Heart right ventricle (tissue), 16 donors: ENCODE data around the gene MMD. TPM values are rescaled to one million over a fixed set of nuclear protein-coding genes. Genes with fewer than 3 reads are reported as not detected.
A peak's percentile ranks its signal among the peaks of the same experiment; 100 is the strongest.

ENCODE experiments used
- ATAC-seq, 8 donors: fragments of 200-7000 bp; cut with Tn5 transposase; one replicate each; pipeline ENCODE4 v1.9.1; 2020; ENCODE audit warnings: mild to moderate bottlenecking in 8 of 8, moderate library complexity in 8 of 8, moderate number of reproducible peaks in 1 of 8
- DNase-seq, 2 donors: peaks; one replicate each; pipeline ENCODE4 v3.0.0-alpha.2; 2020
- H3K27ac ChIP-seq, 10 donors: fragments of 200-600 bp; sonication (generic) in 2 of 10; one replicate each; pipeline versions ENCODE4 v1.5.0 to v1.8.0; 2020 to 2022; ENCODE audit warnings: mild to moderate bottlenecking in 3 of 10
- H3K27me3 ChIP-seq, 7 donors: fragments of 200-600 bp; one replicate each; pipeline ENCODE4 v1.8.0; 2021 to 2022; ENCODE audit warnings: mild to moderate bottlenecking in 2 of 7
- H3K36me3 ChIP-seq, 9 donors: fragments of 200-600 bp; sonication (generic) in 1 of 9; one replicate each; pipeline versions ENCODE4 v1.5.0 to v1.8.0; 2020 to 2022; ENCODE audit warnings: mild to moderate bottlenecking in 2 of 9
- H3K4me1 ChIP-seq, 9 donors: fragments of 200-600 bp; sonication (generic) in 1 of 9; one replicate each; pipeline versions ENCODE4 v1.5.0 to v1.8.0; 2020 to 2022; ENCODE audit warnings: mild to moderate bottlenecking in 4 of 9
- H3K4me3 ChIP-seq, 10 donors: fragments of 200-600 bp; sonication (generic) in 2 of 10; one replicate each; pipeline versions ENCODE4 v1.5.0 to v1.8.0; 2020 to 2022; ENCODE audit warnings: mild to moderate bottlenecking in 7 of 10, moderate library complexity in 2 of 10
- H3K9me3 ChIP-seq, 11 donors: fragments of 200-600 bp in 10 of 11; sonication (generic) in 2 of 11; one replicate each; pipeline versions ENCODE4 v1.5.0 to v1.8.0; 2013 to 2022; ENCODE audit warnings: mild to moderate bottlenecking in 2 of 11, control low read depth in 1 of 11, moderate library complexity in 1 of 11
- WGBS, 2 donors: extraction: QIAGEN DNeasy Blood & Tissue Kit; methylation state at CpG; one replicate each; pipeline ENCODE4 v1.1.7; 2013; ENCODE audit warnings: inconsistent platforms in 1 of 2; 5-methylcytosine and 5-hydroxymethylcytosine counted together
- intact Hi-C, 10 donors: fragments of 100-400 bp; cut with DNase I; formaldehyde crosslinking; loops; one replicate each; pipeline versions ENCODE4 v1.11.1 to v1.14.2; 2022
- polyA plus RNA-seq, 2 donors: library from polyadenylated mRNA; stranded (reverse); fragments of 200-250 nt; gene quantifications; one replicate each; pipeline ENCODE4 v1.2.3, GENCODE V29; 2013
- total RNA-seq, 10 donors: library from RNA; stranded (reverse); fragmentation: NEBNext Ultra II Directional in 3 of 10; extraction: Animal tissue kit (Norgen Biotek cat#: 25700) in 3 of 10; gene quantifications; one replicate each; pipeline versions ENCODE4 v1.2.1 to v1.2.4, GENCODE V29; 2021 to 2023
- TF ChIP-seq, protein P1 (sequence below), 9 donors: fragments of 200-600 bp; sonication (generic) in 2 of 9; IDR thresholded peaks; one replicate each; pipeline versions ENCODE4 v1.5.0 to v1.8.0; 2021 to 2022; ENCODE audit warnings: antibody characterized with exemption in 9 of 9, mild to moderate bottlenecking in 5 of 9, moderate library complexity in 1 of 9
- donor health status: Arrhythmogenic right ventricular cardiomyopathy.
- donor health status: ischemic (EF 13 %, LVEDD 7.1; RV severe dilation, severe dysfunction).
- donor health status: healthy with polysubstance abuse.
- donor health status: DM: no; HTN: yes; CAD: no.
- donor health status: DM: no; HTN: no; CAD: no.
- donor health status: ischemic (EF 25% LVEDD 6.9; RV normal size, moderate dysfunction).
- donor health status: ischemic (EF 25% LVEDD 5.7; RV mildly dilated, moderate dysfunction).
- donor health status: healthy.
- donor health status: DM: yes; HTN: yes; CAD: no.
- donor health status: Ischemic cardiomyopathy.
- donor health status: ischemic (EF 35%, LVEDD 5.7; RV mildly dilated, moderate dysfunction).
- donor health status: nonischemic (EF 11% LVEDD 7.7; RV severe dilation, severe dysfunction).
- donor health status: DM: yes; HTN: yes; CAD: no.
- donor health status: PGD.
- donor health status: ischemic (EF 29% LVEDD 5.4; RV normal size, mild dysfunction).
- donor health status: nonischemic (EF 23%, LVEDD 6.1; RV moderate dilation, normal function).

MMD gene
- total and polyA plus RNA-seq, 12 donors, result 6.4 to 20.8 (median 10.4) TPM

DNA sequence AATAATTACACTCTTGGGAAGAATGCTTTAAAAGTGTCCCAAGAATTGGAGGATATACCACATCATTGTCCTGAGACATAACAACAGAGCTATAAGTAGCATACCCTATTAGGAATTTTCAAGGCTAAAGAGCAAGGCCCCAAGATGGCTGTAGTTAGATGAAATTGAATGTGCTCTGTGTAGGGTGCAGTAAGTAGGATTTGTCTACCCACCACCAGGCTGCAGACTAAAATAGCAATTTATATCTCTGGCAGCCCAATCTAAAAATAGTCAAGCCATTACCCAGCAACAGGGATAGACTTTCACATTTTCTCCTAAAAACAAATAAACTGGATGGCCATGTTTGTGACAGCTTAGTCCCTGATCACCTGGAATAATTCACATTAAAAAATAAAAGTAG is 5.6 kb downstream of the MMD start:
- peak overlapping the region; percentile 17 to 82 (median 72) for H3K27ac ChIP-seq
- intact Hi-C loops, result loop anchor here in 4 of 10 donors (5.0 to 10.0 kb wide), 3 partner anchors 96 to 339 kb away; partner anchors contain the start of genes SMIM36 (in 3 of the 4) and PCTP (in 1 of the 4)
- ATAC-seq (peak in 7 of 8 donors; percentile 43 to 82 (median 75)), DNase-seq (no peak)
- H3K36me3 ChIP-seq, result peaks cover 0 to 32% (median 4%) of the 10 kb centered on the region in 9 donors
- peaks cover under 1 to 51% (median 35%) of the 10 kb centered on the region in 9 donors for H3K4me1 ChIP-seq
- TF ChIP-seq, protein P1, sequence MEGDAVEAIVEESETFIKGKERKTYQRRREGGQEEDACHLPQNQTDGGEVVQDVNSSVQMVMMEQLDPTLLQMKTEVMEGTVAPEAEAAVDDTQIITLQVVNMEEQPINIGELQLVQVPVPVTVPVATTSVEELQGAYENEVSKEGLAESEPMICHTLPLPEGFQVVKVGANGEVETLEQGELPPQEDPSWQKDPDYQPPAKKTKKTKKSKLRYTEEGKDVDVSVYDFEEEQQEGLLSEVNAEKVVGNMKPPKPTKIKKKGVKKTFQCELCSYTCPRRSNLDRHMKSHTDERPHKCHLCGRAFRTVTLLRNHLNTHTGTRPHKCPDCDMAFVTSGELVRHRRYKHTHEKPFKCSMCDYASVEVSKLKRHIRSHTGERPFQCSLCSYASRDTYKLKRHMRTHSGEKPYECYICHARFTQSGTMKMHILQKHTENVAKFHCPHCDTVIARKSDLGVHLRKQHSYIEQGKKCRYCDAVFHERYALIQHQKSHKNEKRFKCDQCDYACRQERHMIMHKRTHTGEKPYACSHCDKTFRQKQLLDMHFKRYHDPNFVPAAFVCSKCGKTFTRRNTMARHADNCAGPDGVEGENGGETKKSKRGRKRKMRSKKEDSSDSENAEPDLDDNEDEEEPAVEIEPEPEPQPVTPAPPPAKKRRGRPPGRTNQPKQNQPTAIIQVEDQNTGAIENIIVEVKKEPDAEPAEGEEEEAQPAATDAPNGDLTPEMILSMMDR (IDR thresholded peaks at IDR 0.05), result peak in 6 of 9 donors; percentile 6 to 35 (median 27)
- no peaks in the 10 kb centered on the region for H3K27me3 ChIP-seq
- H3K4me3 ChIP-seq, result no peak overlapping the region
- H3K9me3 ChIP-seq, result no peaks in the 10 kb centered on the region

DNA sequence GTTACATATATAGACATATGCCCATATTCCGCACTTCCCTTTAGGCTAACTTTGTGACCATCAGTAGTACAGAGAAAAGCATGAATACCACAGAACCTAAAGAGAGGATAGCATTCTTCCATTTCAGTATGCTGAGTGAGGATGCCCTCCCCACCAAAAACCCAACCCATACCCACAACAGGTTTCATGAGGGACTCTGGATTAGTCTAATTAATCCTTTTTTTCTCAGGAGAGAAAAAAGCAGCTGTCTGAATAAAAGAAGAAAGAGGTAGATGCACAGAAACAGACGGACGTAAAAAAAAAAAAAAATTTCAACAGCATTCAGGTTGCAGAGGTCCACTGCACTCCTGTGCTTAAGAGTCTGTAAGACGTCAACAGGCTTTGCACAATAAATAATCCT is 6.7 kb downstream of the MMD start:
- ATAC-seq (no peak), DNase-seq (no peak)
- H3K36me3 ChIP-seq, result peaks cover 0 to 43% (median 12%) of the 10 kb centered on the region in 9 donors
- peak overlapping the region in 6 of 10 donors; percentile 62 to 82 (median 76) for H3K27ac ChIP-seq
- peaks cover 0 to 49% (median 28%) of the 10 kb centered on the region in 9 donors for H3K4me1 ChIP-seq
- TF ChIP-seq, protein P1 (IDR thresholded peaks at IDR 0.05), result no peak
- no peak overlapping the region for H3K4me3 ChIP-seq
- WGBS, 2 donors, result 75 to 83% methylated on average over 4 of the region's 4 CpGs
- intact Hi-C loops, result loop anchor here in 4 of 10 donors (5.0 to 10.0 kb wide), 3 partner anchors 97 to 340 kb away; partner anchors contain the start of genes SMIM36 (in 3 of the 4) and PCTP (in 1 of the 4)
- no peaks in the 10 kb centered on the region for H3K9me3 ChIP-seq
- no peaks in the 10 kb centered on the region for H3K27me3 ChIP-seq

DNA sequence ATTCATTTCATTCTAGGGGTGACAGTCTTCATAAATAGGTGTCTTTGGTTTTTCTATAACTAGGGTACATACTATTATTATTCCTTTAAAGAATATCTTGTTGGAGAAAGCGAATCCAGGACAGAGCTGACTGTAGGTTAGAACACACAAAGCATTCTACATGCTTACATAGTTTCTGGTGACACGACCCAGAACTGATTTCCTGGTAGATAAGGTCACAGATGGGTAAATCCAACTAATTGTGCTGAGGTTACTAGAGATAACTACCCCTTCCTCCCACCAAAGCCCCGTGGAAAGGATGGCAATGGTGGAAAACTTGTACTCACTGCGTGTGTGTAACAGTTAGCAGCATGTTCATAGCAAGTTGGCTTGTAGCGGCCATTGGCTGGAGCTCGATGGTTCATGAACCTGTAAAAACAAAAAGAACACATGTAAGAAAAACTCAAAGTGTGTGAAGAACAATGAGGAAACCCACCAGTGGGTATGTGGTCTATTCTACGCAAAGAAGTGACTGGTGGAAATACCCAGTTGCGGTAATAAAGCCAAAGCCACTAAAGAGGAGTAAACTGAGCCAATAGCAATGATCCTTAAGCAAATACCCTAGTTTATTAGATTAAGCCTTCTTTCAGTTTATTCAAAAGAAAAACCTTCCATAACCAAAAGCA is 7.7 kb downstream of the MMD start:
- Histone ChIP-seq H3K27me3 (no peaks in the 10 kb centered on the region), H3K9me3 (no peaks in the 10 kb centered on the region), H3K4me3 (no peak overlapping the region), H3K36me3 (peaks cover 0 to 53% (median 21%) of the 10 kb centered on the region in 9 donors), H3K4me1 (peaks cover 0 to 41% (median 24%) of the 10 kb centered on the region in 9 donors), H3K27ac (no peak overlapping the region)
- 91% methylated on average over 8 of the region's 8 CpGs for WGBS, 2 donors
- intact Hi-C loops, result loop anchor here in 2 of 10 donors (10.0 kb wide), 2 partner anchors 101 to 341 kb away; partner anchors contain the start of genes PCTP (in 1 of the 2) and SMIM36 (in 1 of the 2)
- TF ChIP-seq, protein P1 (IDR thresholded peaks at IDR 0.05), result no peak
- DNase-seq, result no peak
- ATAC-seq, result no peak

DNA sequence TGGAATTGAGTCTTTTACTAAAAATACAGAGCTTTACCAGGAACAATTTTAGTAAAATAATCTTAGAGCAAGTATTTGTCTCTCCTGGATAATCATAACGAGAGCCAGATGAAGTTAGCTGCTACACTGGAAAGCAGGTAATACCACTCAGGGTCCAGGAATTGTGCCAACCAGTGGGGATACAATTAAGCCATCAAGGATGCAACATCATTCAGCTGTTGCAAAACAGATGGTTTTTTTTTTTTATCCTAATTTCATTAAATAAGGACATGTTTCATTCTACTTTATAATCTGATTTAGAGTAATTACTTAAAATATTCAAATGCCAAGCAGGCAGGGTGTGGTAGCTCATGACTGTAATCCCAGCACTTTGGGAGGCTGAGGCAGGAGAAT is 10.2 kb downstream of the MMD start:
- intact Hi-C loops, result loop anchor here in 3 of 10 donors (1.0 to 10.0 kb wide), 3 partner anchors 19 to 343 kb away; partner anchors contain the start of genes PCTP (in 1 of the 3) and SMIM36 (in 1 of the 3)
- Histone ChIP-seq H3K4me1 (peaks cover 0 to 30% (median 12%) of the 10 kb centered on the region in 9 donors), H3K27ac (peak overlapping the region in 6 of 10 donors; percentile 26 to 50 (median 45)), H3K36me3 (peaks cover 0 to 78% (median 24%) of the 10 kb centered on the region in 9 donors), H3K4me3 (no peak overlapping the region), H3K9me3 (no peaks in the 10 kb centered on the region), H3K27me3 (no peaks in the 10 kb centered on the region)
- TF ChIP-seq, protein P1 (IDR thresholded peaks at IDR 0.05), result no peak
- ATAC-seq (no peak), DNase-seq (no peak)
- WGBS, 2 donors, result 44 to 76% methylated on average over 1 of the region's 1 CpG
